GM12891 (cell line): Measurements from ENCODE around the gene RAPGEF2.

Experiments used
- PAX5 ChIP-seq: IDR thresholded peaks from 2 replicates; pipeline ENCODE4 v1.6.1; 2011; ENCODE audit warnings: low read length, moderate library complexity, mild to moderate bottlenecking; ENCODE audit not compliant: insufficient read depth, severe bottlenecking
- POLR2A ChIP-seq: IDR thresholded peaks from 2 replicates; pipeline ENCODE4 v1.6.1; 2011; ENCODE audit warnings: low read depth, low read length, control low read depth
- POLR2AphosphoS5 ChIP-seq: IDR thresholded peaks from 2 replicates; pipeline ENCODE4 v1.6.1; 2011; ENCODE audit warnings: low read depth, low read length, control low read depth
- POU2F2 ChIP-seq: IDR thresholded peaks from 2 replicates; pipeline ENCODE4 v1.6.1; 2011; ENCODE audit warnings: low read depth, mild to moderate bottlenecking, control low read depth, low read length, moderate library complexity
- SPI1 ChIP-seq: IDR thresholded peaks from 2 replicates; pipeline ENCODE4 v1.6.1; 2011; ENCODE audit warnings: low read depth, low read length, control low read depth
- TAF1 ChIP-seq: IDR thresholded peaks from 2 replicates; pipeline ENCODE4 v1.6.1; 2011; ENCODE audit warnings: low read depth, low read length, control low read depth

- TF ChIP-seq POU2F2 (no peak), TAF1 (no peak), PAX5 (no peak), POLR2AphosphoS5 (no peak), POLR2A (no peak), SPI1 (no peak)
Measured at GRCh38 chr4:159319027-159319426, 216.1 kb downstream of the RAPGEF2 start.
